Stimulated activated CD8-positive, alpha-beta memory T cell treated with anti-CD3 and anti-CD28 coated beads, Interleukin-4, amount 100 ng/mL, for 4 hours (primary cell): ENCODE data around the gene GSC2.

Experiments used
- DNase-seq, 2 donors: peaks; one replicate each; pipeline ENCODE4 v3.0.0-alpha.2; 2020; ENCODE audit warnings: low read depth in 2 of 2, low spot score in 1 of 2

GSC2 gene

DNA sequence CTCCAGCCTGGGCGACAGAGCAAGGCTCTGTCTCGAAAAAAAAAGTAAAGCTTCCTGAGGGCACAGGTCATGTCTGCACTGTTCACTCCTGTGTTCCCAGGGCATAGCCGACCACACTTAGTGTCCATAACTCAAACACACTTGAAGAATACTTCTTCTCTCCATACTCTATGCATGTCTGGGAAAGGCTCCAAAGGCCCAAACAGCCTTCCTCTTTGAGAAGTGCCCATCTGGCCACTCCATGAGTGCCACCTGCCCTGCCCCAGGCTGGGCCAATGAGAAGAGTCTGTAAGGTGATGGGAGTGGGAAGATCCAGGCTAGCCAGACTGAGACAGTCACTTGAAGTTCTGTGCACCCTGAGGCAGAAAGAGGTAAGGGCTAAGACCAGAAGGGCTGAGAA is 52.6 kb downstream of the GSC2 start:
- DNase-seq = no peak
